Dendritic cell treated with granulocyte-macrophage colony-stimulating factor and Interleukin-4, amounts not matched to agents 40 ng/mL and 50 ng/mL, for 4 days (primary cell): ENCODE results near the gene TBC1D1.

ENCODE experiments used
- H3K27ac Mint-ChIP-seq: one replicate; pipeline ENCODE4 v1.8.0; 2022; ENCODE audit warnings: mild to moderate bottlenecking, mixed read lengths
- H3K27me3 Mint-ChIP-seq: one replicate; pipeline ENCODE4 v1.8.0; 2022; ENCODE audit warnings: mild to moderate bottlenecking, mixed read lengths
- H3K36me3 Mint-ChIP-seq: one replicate; pipeline ENCODE4 v1.8.0; 2022; ENCODE audit warnings: low read depth, mixed read lengths
- H3K4me1 Mint-ChIP-seq: one replicate; pipeline ENCODE4 v1.8.0; 2022; ENCODE audit warnings: low read depth, mixed read lengths
- H3K4me3 Mint-ChIP-seq: one replicate; pipeline ENCODE4 v1.8.0; 2022; ENCODE audit warnings: mild to moderate bottlenecking, moderate library complexity, mixed read lengths
- H3K9me3 Mint-ChIP-seq: one replicate; pipeline ENCODE4 v1.8.0; 2022; ENCODE audit warnings: mixed read lengths
- intact Hi-C: fragments of 100-400 bp; cut with micrococcal nuclease; formaldehyde crosslinking; loops from one replicate; pipeline ENCODE4 v1.15.0; 2022

TBC1D1 gene

GRCh38 chr4:38145741-38146140 lies 254.9 kb downstream of the TBC1D1 start:
- H3K27me3 Mint-ChIP-seq = no peaks in the 10 kb centered on the region
- no peaks in the 10 kb centered on the region for H3K9me3 Mint-ChIP-seq
- peaks cover 11% of the 10 kb centered on the region for H3K4me1 Mint-ChIP-seq
- no peak overlapping the region for H3K27ac Mint-ChIP-seq
- intact Hi-C loops = no loop called here
- H3K36me3 Mint-ChIP-seq = peaks cover 14% of the 10 kb centered on the region
- no peak overlapping the region for H3K4me3 Mint-ChIP-seq

DNA sequence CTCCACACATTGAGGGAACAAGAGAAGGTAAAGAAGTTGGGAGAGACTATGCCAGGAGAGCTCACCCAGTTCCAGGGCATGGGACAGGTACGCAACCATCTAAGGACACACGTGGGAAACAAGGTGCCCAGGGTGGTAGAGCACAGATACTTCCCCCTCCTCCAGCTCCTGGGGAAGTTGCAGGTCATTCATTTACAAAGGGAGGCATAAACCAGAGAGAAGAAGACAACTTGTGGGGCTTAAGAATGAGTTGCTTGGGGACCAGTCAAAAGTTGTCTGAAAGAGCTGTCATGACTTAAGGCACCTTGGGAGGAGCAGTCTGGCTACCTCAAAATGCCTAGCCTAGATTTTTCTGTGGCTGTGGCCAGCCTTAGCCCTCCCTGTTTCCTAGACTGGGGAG lies 255.5 kb downstream of the TBC1D1 start:
- no peak overlapping the region for H3K4me3 Mint-ChIP-seq
- H3K27me3 Mint-ChIP-seq = no peaks in the 10 kb centered on the region
- intact Hi-C loops = no loop called here
- no peaks in the 10 kb centered on the region for H3K9me3 Mint-ChIP-seq
- no peak overlapping the region for H3K27ac Mint-ChIP-seq
- peaks cover 14% of the 10 kb centered on the region for H3K36me3 Mint-ChIP-seq
- H3K4me1 Mint-ChIP-seq = peaks cover 11% of the 10 kb centered on the region

- Mint-ChIP-seq H3K4me1 (peaks cover 23% of the 10 kb centered on the region), H3K9me3 (no peaks in the 10 kb centered on the region), H3K27me3 (no peaks in the 10 kb centered on the region), H3K36me3 (no peaks in the 10 kb centered on the region), H3K4me3 (no peak overlapping the region), H3K27ac (no peak overlapping the region)
- intact Hi-C loops = no loop called here
Measured at GRCh38 chr4:38149472-38149996, 258.6 kb downstream of the TBC1D1 start.

GRCh38 chr4:38149997-38150671 lies 259.2 kb downstream of the TBC1D1 start:
- H3K9me3 Mint-ChIP-seq = no peaks in the 10 kb centered on the region
- H3K4me1 Mint-ChIP-seq = peaks cover 29% of the 10 kb centered on the region
- no peak overlapping the region for H3K27ac Mint-ChIP-seq
- no peaks in the 10 kb centered on the region for H3K36me3 Mint-ChIP-seq
- no peak overlapping the region for H3K4me3 Mint-ChIP-seq
- intact Hi-C loops = no loop called here
- H3K27me3 Mint-ChIP-seq = no peaks in the 10 kb centered on the region

DNA sequence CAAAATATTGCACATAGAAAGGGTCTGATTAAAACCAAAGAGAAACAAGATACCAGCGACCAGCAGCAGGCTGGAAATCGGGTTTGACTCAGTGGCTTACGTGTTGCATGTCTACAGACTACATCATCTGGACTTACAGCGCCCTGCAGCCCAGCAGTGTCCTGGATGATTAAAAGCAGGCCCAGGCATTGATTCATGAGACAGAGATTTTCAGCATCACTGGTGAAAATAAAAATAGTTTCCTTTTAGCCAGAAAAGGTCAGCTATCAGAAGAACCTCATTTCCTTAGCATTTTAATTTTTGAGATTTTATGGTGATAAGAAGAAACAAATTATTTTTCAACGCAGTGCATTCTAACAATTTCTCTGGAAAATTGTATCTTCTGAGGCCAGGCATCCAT lies 259.9 kb downstream of the TBC1D1 start:
- Mint-ChIP-seq H3K4me3 (no peak overlapping the region), H3K27ac (no peak overlapping the region), H3K4me1 (peaks cover 35% of the 10 kb centered on the region), H3K36me3 (no peaks in the 10 kb centered on the region), H3K27me3 (no peaks in the 10 kb centered on the region), H3K9me3 (no peaks in the 10 kb centered on the region)
- intact Hi-C loops = no loop called here

DNA sequence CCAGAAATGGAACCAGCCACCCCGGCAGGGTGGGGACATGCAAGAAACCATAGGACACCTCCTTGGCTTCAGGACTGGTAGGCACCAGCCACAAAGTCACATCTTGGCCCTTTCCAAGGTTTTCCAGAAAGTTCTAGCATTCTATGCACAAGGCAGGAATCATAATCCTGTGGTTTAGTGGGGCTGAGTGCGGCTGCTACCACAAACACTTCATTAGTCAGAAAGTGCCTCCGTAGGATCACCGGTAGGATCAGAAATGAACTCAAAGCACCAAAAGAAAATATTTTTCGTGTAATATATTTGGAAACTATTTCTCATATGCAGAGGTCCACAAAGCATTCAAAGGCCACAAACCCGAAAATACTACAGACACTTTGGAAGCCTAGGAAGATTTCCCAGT lies 261.0 kb downstream of the TBC1D1 start:
- no peaks in the 10 kb centered on the region for H3K9me3 Mint-ChIP-seq
- H3K27ac Mint-ChIP-seq = no peak overlapping the region
- H3K36me3 Mint-ChIP-seq = no peaks in the 10 kb centered on the region
- H3K27me3 Mint-ChIP-seq = no peaks in the 10 kb centered on the region
- peaks cover 43% of the 10 kb centered on the region for H3K4me1 Mint-ChIP-seq
- no peak overlapping the region for H3K4me3 Mint-ChIP-seq
- intact Hi-C loops = no loop called here

DNA sequence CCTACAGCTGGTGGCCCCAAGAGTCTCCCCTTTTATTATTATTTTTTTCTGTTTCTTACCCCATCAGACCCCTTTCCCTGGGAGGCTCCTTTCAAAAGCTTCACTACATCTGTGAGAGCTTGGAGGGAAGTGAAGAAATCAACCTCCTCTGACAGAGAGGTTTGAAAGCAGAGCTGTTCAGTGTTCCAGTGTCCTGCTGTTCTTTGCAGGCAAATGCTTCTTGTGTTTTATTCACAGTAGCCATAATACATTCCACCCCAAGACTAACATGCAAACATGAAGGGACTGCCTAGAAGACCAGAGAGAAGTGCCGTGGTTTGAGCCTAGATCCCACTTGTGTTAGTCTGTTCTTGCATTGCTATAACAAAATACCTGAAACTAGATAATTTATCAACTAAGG lies 261.4 kb downstream of the TBC1D1 start:
- Mint-ChIP-seq H3K9me3 (no peaks in the 10 kb centered on the region), H3K4me1 (peaks cover 45% of the 10 kb centered on the region), H3K4me3 (no peak overlapping the region), H3K27me3 (no peaks in the 10 kb centered on the region), H3K36me3 (no peaks in the 10 kb centered on the region), H3K27ac (no peak overlapping the region)
- intact Hi-C loops = no loop called here

- H3K4me1 Mint-ChIP-seq = peaks cover 50% of the 10 kb centered on the region
- no peaks in the 10 kb centered on the region for H3K27me3 Mint-ChIP-seq
- no peaks in the 10 kb centered on the region for H3K36me3 Mint-ChIP-seq
- no peak overlapping the region for H3K4me3 Mint-ChIP-seq
- H3K27ac Mint-ChIP-seq = no peak overlapping the region
- intact Hi-C loops = no loop called here
- no peaks in the 10 kb centered on the region for H3K9me3 Mint-ChIP-seq
Measured at GRCh38 chr4:38152721-38153386, 262.0 kb downstream of the TBC1D1 start.

DNA sequence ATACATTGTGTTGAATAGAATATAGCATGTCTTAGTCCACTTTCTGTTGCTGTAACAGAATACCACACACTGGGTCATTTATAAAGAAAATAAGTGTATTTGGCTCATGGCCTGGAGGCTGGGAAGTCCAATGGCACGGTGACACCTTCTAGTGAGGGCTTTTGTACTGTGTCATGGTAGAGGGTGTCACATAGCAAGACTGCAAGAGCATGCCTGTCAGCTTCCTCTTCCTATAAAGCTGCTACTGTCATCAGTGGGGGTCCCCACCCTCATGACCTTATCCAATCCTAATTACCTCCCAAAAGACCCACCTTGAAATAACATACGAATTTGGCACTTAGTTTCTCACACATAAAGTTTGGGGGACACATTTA lies 262.5 kb downstream of the TBC1D1 start:
- H3K4me3 Mint-ChIP-seq = no peak overlapping the region
- no peaks in the 10 kb centered on the region for H3K36me3 Mint-ChIP-seq
- H3K4me1 Mint-ChIP-seq = peaks cover 55% of the 10 kb centered on the region
- intact Hi-C loops = no loop called here
- H3K27me3 Mint-ChIP-seq = no peaks in the 10 kb centered on the region
- peak overlapping the region; percentile 72 for H3K27ac Mint-ChIP-seq
- no peaks in the 10 kb centered on the region for H3K9me3 Mint-ChIP-seq

DNA sequence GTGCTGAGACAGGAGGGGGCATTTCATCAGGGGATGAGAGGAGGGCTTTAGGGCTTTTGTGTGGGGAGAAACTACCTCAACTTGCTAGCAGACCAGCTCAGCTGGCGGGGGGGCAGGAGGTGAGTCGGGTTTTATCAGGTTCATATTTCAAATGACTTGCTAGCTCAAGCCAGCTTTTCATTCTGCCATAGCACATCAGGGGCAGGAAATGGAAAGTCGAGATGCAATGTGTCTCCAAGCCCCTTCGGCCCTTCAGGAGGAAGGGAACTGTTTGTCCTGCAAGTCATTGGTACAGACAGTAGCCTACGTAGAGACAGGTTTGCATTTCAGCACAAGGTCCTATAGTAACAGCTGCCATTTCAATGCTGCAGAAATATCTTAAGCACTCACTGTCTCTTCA lies 263.4 kb downstream of the TBC1D1 start:
- Mint-ChIP-seq H3K4me3 (no peak overlapping the region), H3K36me3 (no peaks in the 10 kb centered on the region), H3K4me1 (peaks cover 63% of the 10 kb centered on the region), H3K27me3 (no peaks in the 10 kb centered on the region), H3K9me3 (no peaks in the 10 kb centered on the region), H3K27ac (peak overlapping the region; percentile 72)
- intact Hi-C loops = no loop called here

GRCh38 chr4:38154681-38155588 lies 264.1 kb downstream of the TBC1D1 start:
- Mint-ChIP-seq H3K4me3 (no peak overlapping the region), H3K36me3 (no peaks in the 10 kb centered on the region), H3K27ac (peak overlapping the region; percentile 72), H3K27me3 (no peaks in the 10 kb centered on the region), H3K9me3 (no peaks in the 10 kb centered on the region), H3K4me1 (peaks cover 70% of the 10 kb centered on the region)
- intact Hi-C loops = no loop called here

DNA sequence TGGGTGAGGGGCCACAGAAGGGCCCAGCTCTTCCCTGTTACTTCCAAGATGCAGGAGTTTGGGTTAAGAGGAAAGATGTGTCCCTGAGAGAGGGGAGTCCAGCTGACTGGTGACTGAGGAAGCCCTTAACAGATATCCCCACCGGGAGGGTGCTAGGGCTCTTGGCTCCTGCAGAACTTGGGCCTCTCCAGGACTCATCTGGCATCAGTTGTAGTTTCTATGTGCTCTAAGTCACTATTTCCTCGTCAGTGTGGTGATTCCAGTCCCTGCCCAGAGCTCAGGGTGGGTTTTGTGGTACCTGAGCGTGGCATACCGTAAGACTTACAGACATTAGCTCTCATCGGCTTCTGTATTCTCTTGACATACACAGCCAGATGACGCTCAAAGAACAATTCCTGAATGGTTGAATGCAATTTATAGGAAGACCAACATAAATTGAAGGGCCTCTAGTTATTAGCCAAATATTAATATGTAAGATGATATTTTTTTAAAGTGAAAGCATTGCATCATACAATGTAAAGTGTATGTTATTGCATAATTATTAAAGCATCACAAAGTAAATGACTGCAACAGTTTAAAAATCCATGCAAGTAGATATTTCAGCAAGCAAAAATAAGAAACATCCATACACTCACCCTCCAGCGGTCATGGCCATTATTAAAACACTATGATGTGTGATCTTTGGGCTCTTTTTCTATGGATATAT lies 264.9 kb downstream of the TBC1D1 start:
- peaks cover 78% of the 10 kb centered on the region for H3K4me1 Mint-ChIP-seq
- no peaks in the 10 kb centered on the region for H3K36me3 Mint-ChIP-seq
- H3K27ac Mint-ChIP-seq = peak overlapping the region; percentile 72
- no peaks in the 10 kb centered on the region for H3K27me3 Mint-ChIP-seq
- no peak overlapping the region for H3K4me3 Mint-ChIP-seq
- H3K9me3 Mint-ChIP-seq = no peaks in the 10 kb centered on the region
- intact Hi-C loops = no loop called here

- Mint-ChIP-seq H3K36me3 (no peaks in the 10 kb centered on the region), H3K9me3 (no peaks in the 10 kb centered on the region), H3K27me3 (no peaks in the 10 kb centered on the region), H3K4me1 (peaks cover 92% of the 10 kb centered on the region), H3K4me3 (no peak overlapping the region), H3K27ac (no peak overlapping the region)
- intact Hi-C loops = no loop called here
Measured at GRCh38 chr4:38157592-38157991, 266.7 kb downstream of the TBC1D1 start.
